ENCODE data around the gene XKR7. TPM values are rescaled to one million over a fixed set of nuclear protein-coding genes. Genes with fewer than 3 reads are reported as not detected.
A peak's percentile ranks its signal among the peaks of the same experiment; 100 is the strongest.

Gene XKR7
- total and polyA plus RNA-seq, 10 of the 15 experiments (the other 5 are each of a cell fraction or from before 2014, with no cell fraction given), result not detected

- TF ChIP-seq HDGF (IDR thresholded peaks at IDR 0.05) (no peak), SMAD5 (IDR thresholded peaks at IDR 0.05; ENCODE audit: low read depth) (no peak), KDM1A (IDR thresholded peaks at IDR 0.05; ENCODE audit: borderline replicate concordance) (no peak), POLR2AphosphoS2 (IDR thresholded peaks at IDR 0.05; ENCODE audit: low read depth, low read length) (no peak), SIN3A (IDR thresholded peaks at IDR 0.05; ENCODE audit: low read depth, low read length) (no peak), RELA (IDR thresholded peaks at IDR 0.05; ENCODE audit: borderline replicate concordance, partially characterized antibody) (no peak), CHD1 (IDR thresholded peaks at IDR 0.05; ENCODE audit: low read depth, low read length) (no peak), FOXM1 (IDR thresholded peaks at IDR 0.05; ENCODE audit: low read depth, low read length) (no peak), SMC3 (IDR thresholded peaks at IDR 0.05; ENCODE audit: borderline replicate concordance, low read length) (no peak), CBX5 (IDR thresholded peaks at IDR 0.05; ENCODE audit: low read depth) (no peak), ZZZ3 (IDR thresholded peaks at IDR 0.05; ENCODE audit: control insufficient read depth, insufficient read length, low read depth) (no peak), RAD51 (IDR thresholded peaks at IDR 0.05) (no peak)
- CTCF ChIA-PET, result interaction anchor here (1.0 to 1.5 kb wide), 3 partner anchors 16 to 83 kb away, joined by 3 to 4 read pairs (median 3); partner anchors contain the start of gene PDRG1
- intact Hi-C loops (cut with micrococcal nuclease; ENCODE audit: unreplicated experiment) (no loop called here), in situ Hi-C loops (cut with MboI) (no loop called here)
- no peak for DNase-seq (ENCODE audit: low read depth, low spot score)
- POLR2A ChIA-PET, result no interaction called here
- Histone ChIP-seq H4K20me1 (ENCODE audit: control insufficient read depth, insufficient read depth) (no peaks in the 10 kb centered on the region), H3K4me2 (ENCODE audit: control insufficient read depth, insufficient read depth) (no peak overlapping the region), H3K27me3 (replicated peaks in 1 of 2; ENCODE audit: control insufficient read depth in 2 of 2, insufficient read depth in 2 of 2, low read length in 1 of 2) (no peaks in the 10 kb centered on the region), H3K4me1 (ENCODE audit: control insufficient read depth, insufficient read depth, low read length) (no peaks in the 10 kb centered on the region), H3K9me3 (replicated peaks; ENCODE audit: control insufficient read depth, insufficient read depth, low read length) (no peaks in the 10 kb centered on the region), H3K79me2 (ENCODE audit: control insufficient read depth, insufficient read depth, low read length) (no peaks in the 10 kb centered on the region), H3K9ac (ENCODE audit: control insufficient read depth, insufficient read depth, low read length) (no peak overlapping the region), H3K36me3 (ENCODE audit: control insufficient read depth in 2 of 2, insufficient read depth in 2 of 2, low read length in 1 of 2) (no peaks in the 10 kb centered on the region), H2AFZ (ENCODE audit: control insufficient read depth, low read depth, low read length) (no peak overlapping the region), H3K27ac (ENCODE audit: control insufficient read depth, insufficient read depth) (no peak overlapping the region), H3K4me3 (no peak overlapping the region)
- BruUV-seq (replicated peaks), result no TSS peak
- WGBS (ENCODE audit: insufficient coverage, insufficient replicate concordance, low lambda C conversion rate, missing lambda C conversion rate), result 20% methylated on average over 8 of the region's 8 CpGs
- RAD21 ChIA-PET (ENCODE audit: unreplicated experiment), result interaction anchor here (1.1 to 1.7 kb wide), 2 partner anchors 17 to 40 kb away, joined by 3 to 5 read pairs; partner anchors contain the start of gene PDRG1
- no peak for FAIRE-seq
- peak; percentile 32; the same call in 1 of the 3 replicates for ATAC-seq
- SMC1A ChIA-PET (ENCODE audit: uncharacterized antibody, unreplicated experiment), result interaction anchor here (1.3 kb wide), 2 partner anchors 67 to 80 kb away, joined by 4 read pairs; no protein-coding TSS in a partner anchor
Measured at GRCh38 chr20:31934968-31935764, 32.8 kb upstream of the XKR7 start.

Data from GM12878 (cell line).